ENCODE data around the gene CLEC2L.

- TF ChIP-seq, protein P1, sequence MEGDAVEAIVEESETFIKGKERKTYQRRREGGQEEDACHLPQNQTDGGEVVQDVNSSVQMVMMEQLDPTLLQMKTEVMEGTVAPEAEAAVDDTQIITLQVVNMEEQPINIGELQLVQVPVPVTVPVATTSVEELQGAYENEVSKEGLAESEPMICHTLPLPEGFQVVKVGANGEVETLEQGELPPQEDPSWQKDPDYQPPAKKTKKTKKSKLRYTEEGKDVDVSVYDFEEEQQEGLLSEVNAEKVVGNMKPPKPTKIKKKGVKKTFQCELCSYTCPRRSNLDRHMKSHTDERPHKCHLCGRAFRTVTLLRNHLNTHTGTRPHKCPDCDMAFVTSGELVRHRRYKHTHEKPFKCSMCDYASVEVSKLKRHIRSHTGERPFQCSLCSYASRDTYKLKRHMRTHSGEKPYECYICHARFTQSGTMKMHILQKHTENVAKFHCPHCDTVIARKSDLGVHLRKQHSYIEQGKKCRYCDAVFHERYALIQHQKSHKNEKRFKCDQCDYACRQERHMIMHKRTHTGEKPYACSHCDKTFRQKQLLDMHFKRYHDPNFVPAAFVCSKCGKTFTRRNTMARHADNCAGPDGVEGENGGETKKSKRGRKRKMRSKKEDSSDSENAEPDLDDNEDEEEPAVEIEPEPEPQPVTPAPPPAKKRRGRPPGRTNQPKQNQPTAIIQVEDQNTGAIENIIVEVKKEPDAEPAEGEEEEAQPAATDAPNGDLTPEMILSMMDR (IDR thresholded peaks at IDR 0.05): no peak
- no peak for TF ChIP-seq POLR2A (IDR thresholded peaks at IDR 0.05)
- no peak for TF ChIP-seq EP300 (IDR thresholded peaks at IDR 0.05)
These were observed 36.0 kb upstream of the CLEC2L start for GRCh38 chr7:139487366-139488080.
